A673 (cell line): ENCODE measurements around the gene FAU. TPM values are rescaled to one million over a fixed set of nuclear protein-coding genes. Genes with fewer than 3 reads are reported as not detected.

Experiments used
- BruUV-seq: library from RNA; stranded (reverse); fragments of 400-500 nt; replicated peaks from 2 replicates; lab custom pipeline; 2021; lab: Mats Ljungman, UMichigan
- CTCF ChIA-PET: fragments of 300-600 bp; sonication (Branson Sonifier 250); formaldehyde crosslinking; loops from one replicate; lab custom pipeline; 2022; ENCODE audit warnings: antibody characterized with exemption; lab: Charles Lee
- POLR2A ChIA-PET: fragments of 300-600 bp; sonication (Branson Sonifier 250); formaldehyde crosslinking; loops from one replicate; lab custom pipeline; 2022; ENCODE audit warnings: antibody characterized with exemption; ENCODE audit not compliant: low non-redundant PET; lab: Charles Lee
- DNase-seq: peaks from one replicate; pipeline ENCODE4 v3.0.0-alpha.2; 2015; ENCODE audit warnings: low spot score
- H3K27ac ChIP-seq: fragments of 200-600 bp; sonication (generic); 2 replicates; pipeline ENCODE4 v1.5.1; 2016; ENCODE audit warnings: mixed run types, low read depth, mild to moderate bottlenecking, mixed read lengths, antibody characterized with exemption, low read length; ENCODE audit not compliant: poor library complexity, severe bottlenecking
- H3K27me3 ChIP-seq: fragments of 200-600 bp; sonication (generic); replicated peaks from 2 replicates; pipeline ENCODE4 v1.6.1; 2017; ENCODE audit warnings: mixed run types, low read depth, mild to moderate bottlenecking, mixed read lengths, antibody characterized with exemption, low read length; ENCODE audit not compliant: insufficient read depth, poor library complexity
- H3K36me3 ChIP-seq: fragments of 200-600 bp; sonication (generic); 2 replicates; pipeline ENCODE4 v1.6.1; 2016; ENCODE audit warnings: mixed run types, mild to moderate bottlenecking, mixed read lengths, antibody characterized with exemption, low read length; ENCODE audit not compliant: insufficient read depth, poor library complexity, severe bottlenecking
- H3K4me1 ChIP-seq: fragments of 200-600 bp; sonication (generic); 2 replicates; pipeline ENCODE4 v1.6.1; 2017; ENCODE audit warnings: mixed run types, mild to moderate bottlenecking, mixed read lengths, antibody characterized with exemption, low read length; ENCODE audit not compliant: insufficient read depth, poor library complexity, severe bottlenecking
- H3K4me3 ChIP-seq: fragments of 200-600 bp; sonication (generic); 2 replicates; pipeline ENCODE4 v1.5.1; 2016; ENCODE audit warnings: low read depth, mixed run types, mild to moderate bottlenecking, mixed read lengths, low read length; ENCODE audit not compliant: poor library complexity, severe bottlenecking
- H3K9me3 ChIP-seq: fragments of 200-600 bp; sonication (generic); 2 replicates; pipeline ENCODE4 v1.6.1; 2016; ENCODE audit warnings: mixed run types, low read depth, mild to moderate bottlenecking, mixed read lengths, antibody characterized with exemption, low read length; ENCODE audit not compliant: poor library complexity, severe bottlenecking
- EZH2 ChIP-seq: fragments of 200-600 bp; sonication (generic); IDR thresholded peaks from 2 replicates; pipeline ENCODE4 v1.6.1; 2017; ENCODE audit warnings: borderline replicate concordance, low read depth, mild to moderate bottlenecking, mixed read lengths, antibody characterized with exemption, low read length; ENCODE audit not compliant: poor library complexity, severe bottlenecking
- intact Hi-C: fragments of 100-400 bp; cut with micrococcal nuclease; formaldehyde crosslinking; loops from one replicate; pipeline ENCODE4 v1.10.0; 2022; ENCODE audit not compliant: unreplicated experiment
- total RNA-seq: library from RNA; stranded (reverse); gene quantifications from 2 replicates; pipeline ENCODE4 v1.2.3, GENCODE V29; 2021
- TF ChIP-seq, protein P1 (sequence below): fragments of 300-800, 200-600 bp; sonication (generic); conservative IDR thresholded peaks from 2 replicates; pipeline ENCODE4 v1.5.1; 2017; ENCODE audit warnings: low read depth, mild to moderate bottlenecking, antibody characterized with exemption, low read length, moderate library complexity, mixed read lengths

Gene FAU
- total RNA-seq, 1 experiment from 2014 or later = 956 TPM

DNA sequence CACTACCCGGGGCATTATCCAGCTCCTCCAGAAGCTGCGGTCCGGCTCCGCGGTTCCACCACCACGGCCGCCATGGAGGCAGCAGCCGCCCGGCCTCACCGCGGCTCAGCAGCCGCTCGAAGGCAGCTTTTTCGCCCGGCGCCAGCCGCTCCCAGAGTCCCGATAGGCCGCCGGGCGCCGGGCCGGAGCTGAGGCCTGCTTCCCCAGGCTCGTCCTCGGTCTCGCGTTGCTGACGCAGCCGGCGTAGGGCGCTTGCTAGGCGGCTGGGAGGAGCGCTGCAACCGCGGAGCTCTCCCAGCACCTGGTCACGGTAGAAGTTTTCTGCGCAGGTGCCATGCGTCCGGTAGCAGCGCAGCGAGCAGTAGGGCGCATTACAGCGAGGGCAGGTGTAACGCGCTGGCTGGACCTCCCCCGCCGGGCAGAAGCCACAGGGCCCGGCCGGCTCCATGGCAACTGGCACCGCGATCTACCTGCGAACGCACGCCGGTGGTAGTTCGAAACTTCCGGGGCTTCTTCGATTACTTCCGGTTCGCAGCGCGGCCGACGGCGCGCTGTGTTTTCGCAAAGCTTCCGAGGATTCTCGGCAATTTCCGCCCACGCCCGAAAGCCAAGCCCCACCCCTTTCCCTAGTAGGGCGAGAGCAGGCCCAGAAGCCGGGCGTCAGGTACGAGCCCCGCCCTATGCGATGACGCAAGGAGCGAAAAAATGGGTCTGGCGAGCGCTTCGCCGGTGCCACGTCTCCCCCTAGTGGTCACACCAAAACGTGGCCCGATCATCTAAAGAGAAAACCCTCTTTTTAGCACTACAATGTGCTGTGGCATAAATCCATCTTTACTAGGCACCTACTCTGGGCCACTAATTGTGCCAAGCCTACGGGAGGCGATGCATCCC, 4.5 kb downstream of the FAU start, which contains the start of gene ZNHIT2:
Gene ZNHIT2 (minus strand): TSS at position 496 of the 891 bp plus-strand sequence. CDS start 48 bp downstream, at position 448.
- Histone ChIP-seq H3K4me1 (peaks cover 29% of the 10 kb centered on the region), H3K27me3 (no peaks in the 10 kb centered on the region), H3K4me3 (peak within 1 kb of the TSS; percentile 95), H3K9me3 (no peaks in the 10 kb centered on the region), H3K27ac (peak within 1 kb of the TSS; percentile 92), H3K36me3 (peaks cover 41% of the 10 kb centered on the region)
- BruUV-seq = no TSS peak
- peak; percentile 100 for DNase-seq
- intact Hi-C loops = loop anchor here (5.0 to 10.0 kb wide), 3 partner anchors 90 to 333 kb away; partner anchors contain the start of gene SNX15
- ChIA-PET POLR2A (no interaction called here), CTCF (interaction anchor here (0.6 to 1.0 kb wide), 3 partner anchors 18 to 269 kb away, joined by 3 to 7 read pairs (median 6); no protein-coding TSS in a partner anchor)
- TF ChIP-seq, protein P1, sequence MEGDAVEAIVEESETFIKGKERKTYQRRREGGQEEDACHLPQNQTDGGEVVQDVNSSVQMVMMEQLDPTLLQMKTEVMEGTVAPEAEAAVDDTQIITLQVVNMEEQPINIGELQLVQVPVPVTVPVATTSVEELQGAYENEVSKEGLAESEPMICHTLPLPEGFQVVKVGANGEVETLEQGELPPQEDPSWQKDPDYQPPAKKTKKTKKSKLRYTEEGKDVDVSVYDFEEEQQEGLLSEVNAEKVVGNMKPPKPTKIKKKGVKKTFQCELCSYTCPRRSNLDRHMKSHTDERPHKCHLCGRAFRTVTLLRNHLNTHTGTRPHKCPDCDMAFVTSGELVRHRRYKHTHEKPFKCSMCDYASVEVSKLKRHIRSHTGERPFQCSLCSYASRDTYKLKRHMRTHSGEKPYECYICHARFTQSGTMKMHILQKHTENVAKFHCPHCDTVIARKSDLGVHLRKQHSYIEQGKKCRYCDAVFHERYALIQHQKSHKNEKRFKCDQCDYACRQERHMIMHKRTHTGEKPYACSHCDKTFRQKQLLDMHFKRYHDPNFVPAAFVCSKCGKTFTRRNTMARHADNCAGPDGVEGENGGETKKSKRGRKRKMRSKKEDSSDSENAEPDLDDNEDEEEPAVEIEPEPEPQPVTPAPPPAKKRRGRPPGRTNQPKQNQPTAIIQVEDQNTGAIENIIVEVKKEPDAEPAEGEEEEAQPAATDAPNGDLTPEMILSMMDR = peak; percentile 98
- TF ChIP-seq EZH2 = no peak

DNA sequence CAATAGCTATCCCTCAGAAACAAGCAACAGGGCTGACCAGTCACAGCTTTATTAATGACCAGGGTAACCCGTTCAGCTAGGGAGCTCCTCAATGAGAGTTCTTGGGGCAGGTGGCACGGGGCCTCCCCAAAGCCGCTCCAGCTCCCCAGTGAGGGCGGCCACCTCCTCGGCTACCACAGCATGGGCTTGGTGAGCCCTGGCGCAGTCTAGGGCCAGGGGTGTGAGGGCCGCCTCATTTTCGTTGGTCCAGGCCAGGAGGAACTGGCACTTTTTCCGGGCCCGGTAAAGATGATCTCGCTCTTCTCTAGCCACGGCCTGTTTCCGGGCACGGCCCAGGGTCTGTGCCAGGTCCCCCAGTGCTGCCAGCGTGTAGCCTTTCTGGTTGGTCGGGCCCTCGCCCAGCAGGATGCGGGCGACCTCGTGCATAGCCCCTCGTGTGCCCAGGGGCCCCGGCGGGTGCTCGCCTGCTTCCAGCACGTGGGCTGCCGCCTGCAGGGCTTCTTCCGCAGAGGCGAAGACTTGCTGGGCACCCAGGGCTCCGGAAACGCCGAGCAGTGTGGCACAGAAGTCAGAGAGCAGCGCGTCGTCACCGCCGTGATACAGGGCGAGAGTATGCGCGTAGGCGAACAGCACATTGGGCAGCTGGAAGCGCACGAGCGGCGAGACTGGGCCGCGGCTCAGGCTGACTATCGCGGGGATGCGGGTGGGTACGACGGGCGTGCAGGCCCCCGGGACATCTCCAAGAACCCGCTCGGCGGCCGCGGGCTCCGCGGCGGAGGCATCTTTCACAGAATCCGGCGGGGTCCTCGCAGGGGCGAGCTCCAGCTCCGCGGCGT, 5.3 kb downstream of the FAU start:
- TF ChIP-seq, protein P1 = no peak
- no peak for TF ChIP-seq EZH2
- Histone ChIP-seq H3K27me3 (no peaks in the 10 kb centered on the region), H3K36me3 (peaks cover 41% of the 10 kb centered on the region), H3K4me1 (peaks cover 29% of the 10 kb centered on the region), H3K9me3 (no peaks in the 10 kb centered on the region), H3K27ac (peak overlapping the region; percentile 92), H3K4me3 (peak overlapping the region; percentile 95)
- ChIA-PET CTCF (no interaction called here), POLR2A (interaction anchor here (0.7 kb wide), 1 partner anchor 9 kb away, joined by 3 read pairs; no protein-coding TSS in a partner anchor)
- no TSS peak for BruUV-seq
- intact Hi-C loops = loop anchor here (5.0 to 10.0 kb wide), 3 partner anchors 89 to 332 kb away; partner anchors contain the start of gene SNX15
- peak; percentile 71 for DNase-seq
